K562 (cell line): ENCODE measurements around the gene CDC45. TPM values are rescaled to one million over a fixed set of nuclear protein-coding genes. Genes with fewer than 3 reads are reported as not detected.

Experiments
- ATAC-seq: fragments of 200-7000 bp; cut with Tn5 transposase; 3 replicates; pipeline ENCODE4 v1.9.1; 2020; ENCODE audit warnings: moderate library complexity
- BruUV-seq: library from RNA; stranded (reverse); fragments of 400-500 nt; replicated peaks from 2 replicates; lab custom pipeline; 2021; lab: Mats Ljungman, UMichigan
- CTCF ChIA-PET: fragments of 300-600 bp; formaldehyde crosslinking; extraction: SDS; loops from one replicate; lab custom pipeline; 2021; ENCODE audit warnings: low intra/inter-chr PET ratio; lab: Yijun Ruan, JAX
- POLR2A ChIA-PET: fragments of 300-600, 350-650 bp; sonication (Branson Sonifier 250); formaldehyde crosslinking; extraction: SDS; loops from one replicate; lab custom pipeline; 2021; ENCODE audit warnings: antibody characterized with exemption, inconsistent platforms; lab: Yijun Ruan, JAX
- DNase-seq, 4 experiments: peaks; one replicate each; pipeline versions ENCODE4 v3.0.0 to v3.0.0-alpha.2; 2011 to 2018; ENCODE audit warnings: low spot score in 3 of 4, mixed read lengths in 3 of 4; ENCODE audit errors: extremely low read depth in 1 of 4
- FAIRE-seq: peaks from 2 replicates; lab custom pipeline; 2011; peaks lifted over from hg19 to GRCh38; lab: Jason Lieb, UNC
- H2AFZ ChIP-seq: 2 replicates; pipeline ENCODE4 v1.6.0; 2011; ENCODE audit warnings: low read depth, low read length, control low read depth, inconsistent platforms
- H3K27ac ChIP-seq: fragments of 200-600 bp; 3 replicates; pipeline ENCODE4 v1.8.0; 2011; ENCODE audit warnings: low read depth, mild to moderate bottlenecking, control low read depth, inconsistent platforms, low read length, moderate library complexity, mixed read lengths; ENCODE audit errors: extremely low read depth
- H3K27me3 ChIP-seq, 2 experiments: fragments of 300-600 bp in 1 of 2; 2 replicates in 1 of 2; 3 replicates in 1 of 2; pipeline versions ENCODE4 v1.6.0 to v1.8.0; 2011; ENCODE audit warnings: inconsistent platforms in 2 of 2, low read length in 2 of 2, mild to moderate bottlenecking in 1 of 2, mixed read lengths in 1 of 2, moderate library complexity in 1 of 2; ENCODE audit not compliant: control insufficient read depth in 2 of 2, insufficient read depth in 2 of 2
- H3K36me3 ChIP-seq: fragments of 300-600 bp; 3 replicates; pipeline ENCODE4 v1.8.0; 2011; ENCODE audit warnings: mild to moderate bottlenecking, low read length, inconsistent platforms; ENCODE audit not compliant: control insufficient read depth, insufficient read depth
- H3K4me1 ChIP-seq, 2 experiments: fragments of 200-600 bp in 1 of 2; replicated peaks in 1 of 2; 2 replicates in 1 of 2; 3 replicates in 1 of 2; pipeline versions ENCODE4 v1.5.1 to v1.8.0; 2011; ENCODE audit warnings: inconsistent platforms in 2 of 2, low read length in 2 of 2, mild to moderate bottlenecking in 1 of 2, mixed read lengths in 1 of 2, moderate library complexity in 1 of 2; ENCODE audit not compliant: control insufficient read depth in 2 of 2, insufficient read depth in 2 of 2
- H3K4me2 ChIP-seq: 2 replicates; pipeline ENCODE4 v1.6.1; 2011; ENCODE audit warnings: low read length, control low read depth, inconsistent platforms, mixed read lengths; ENCODE audit not compliant: insufficient read depth
- H3K4me3 ChIP-seq: fragments of 200-600 bp; sonication (generic), shearing (Covaris generic); 2 replicates; pipeline ENCODE4 v1.5.1; 2016; ENCODE audit warnings: control low read depth, inconsistent platforms
- H3K79me2 ChIP-seq: fragments of 200-600 bp; 3 replicates; pipeline ENCODE4 v1.8.0; 2011; ENCODE audit warnings: low read length, inconsistent platforms; ENCODE audit not compliant: control insufficient read depth, insufficient read depth
- H3K9ac ChIP-seq, 2 experiments: 2 replicates each; pipeline versions ENCODE4 v1.6.0 to v1.6.1; 2011; ENCODE audit warnings: low read depth in 2 of 2, low read length in 2 of 2, control low read depth in 1 of 2, inconsistent platforms in 1 of 2, mild to moderate bottlenecking in 1 of 2, mixed read lengths in 1 of 2; ENCODE audit not compliant: insufficient read depth in 1 of 2
- H3K9me1 ChIP-seq: one replicate; pipeline ENCODE4 v1.6.0; 2011; ENCODE audit warnings: inconsistent platforms, mild to moderate bottlenecking, low read length, moderate library complexity; ENCODE audit not compliant: control insufficient read depth, insufficient read depth
- H3K9me3 ChIP-seq: replicated peaks from 2 replicates; pipeline ENCODE4 v1.5.1; 2011; ENCODE audit warnings: low read depth, low read length, inconsistent platforms; ENCODE audit not compliant: control insufficient read depth, insufficient read depth
- H4K20me1 ChIP-seq: replicated peaks from 2 replicates; pipeline ENCODE4 v1.6.1; 2011; ENCODE audit warnings: low read length, inconsistent platforms, mixed read lengths; ENCODE audit not compliant: control insufficient read depth, insufficient read depth
- MEF2D ChIP-seq: conservative IDR thresholded peaks from 2 replicates; pipeline ENCODE4 v1.6.1; 2016; ENCODE audit warnings: low read depth, missing genetic modification characterization, missing compliant biosample characterization
- RFX5 ChIP-seq: IDR thresholded peaks from 2 replicates; pipeline ENCODE4 v1.6.1; 2011; ENCODE audit warnings: low read depth, mild to moderate bottlenecking, improper control_type of control experiment, low read length
- SAFB ChIP-seq: fragments of 200-400 bp; formaldehyde crosslinking; IDR thresholded peaks from 2 replicates; pipeline ENCODE4 v1.6.1; 2017; ENCODE audit warnings: low read depth, low read length, borderline replicate concordance
- STAG1 ChIP-seq: sonication (generic); formaldehyde crosslinking; IDR thresholded peaks from 2 replicates; pipeline ENCODE4 v1.5.0; 2020; ENCODE audit warnings: missing genetic modification reagents, borderline replicate concordance
- ZNF354B ChIP-seq: fragments of 250-450 bp; sonication (Bioruptor Pico); IDR thresholded peaks from 2 replicates; pipeline ENCODE4 v1.4.0; 2020
- WGBS: fragments of 100-300 bp; shearing (Covaris generic); methylation state at CpG from one replicate; pipeline ENCODE4 v1.1.6; 2016; ENCODE audit warnings: low coverage, mixed read lengths; ENCODE audit not compliant: insufficient coverage; ENCODE audit errors: missing lambda C conversion rate; 5-methylcytosine and 5-hydroxymethylcytosine counted together
- in situ Hi-C: fragments of 300-500 bp; cut with MboI; formaldehyde crosslinking; loops from 4 replicates; pipeline ENCODE4 v1.15.0; 2018; ENCODE audit warnings: inconsistent platforms, mixed read lengths
- intact Hi-C: fragments of 100-400 bp; cut with micrococcal nuclease; formaldehyde crosslinking; loops from 2 replicates; pipeline ENCODE4 v1.14.2; 2022
- polyA plus RNA-seq, 8 experiments: library from polyadenylated mRNA; depleted of rRNA in 4 of 8; stranded (reverse) in 5 of 8; unstranded in 3 of 8; fragments of >200 nt; fragmentation: Nextera tagmentation in 2 of 8; fragmentation: Illumina TruSeq in 1 of 8; extraction: Ambion mirVana in 2 of 8; extraction: Trizol in 1 of 8; gene quantifications; 2 replicates each; pipeline versions ENCODE4 v1.2.1 to v1.2.3, GENCODE V29; 2011 to 2014; ENCODE audit warnings: inconsistent platforms in 1 of 8, missing spikeins in 1 of 8
- total RNA-seq, 7 experiments: library from RNA; depleted of rRNA in 6 of 7; stranded (reverse); fragments of >200 nt in 6 of 7; fragmentation: Illumina TruSeq in 2 of 7; extraction: Trizol in 2 of 7; gene quantifications; 2 replicates each; pipeline versions ENCODE4 v1.2.1 to v1.2.3, GENCODE V29; 2011 to 2021; ENCODE audit warnings: low replicate concordance in 1 of 7
- TF ChIP-seq, protein P1 (sequence below): fragments of 450-650 bp; formaldehyde crosslinking; IDR thresholded peaks from 2 replicates; pipeline ENCODE4 v1.4.0; 2020; ENCODE audit warnings: mild to moderate bottlenecking, moderate library complexity
- TF ChIP-seq, protein P2 (sequence below): sonication (generic); formaldehyde crosslinking; IDR thresholded peaks from 2 replicates; pipeline ENCODE4 v1.8.0; 2022; ENCODE audit warnings: mild to moderate bottlenecking, low read depth, missing genetic modification reagents
- TF ChIP-seq, protein P3 (sequence below): fragments of 450-650 bp; IDR thresholded peaks from 2 replicates; pipeline ENCODE4 v1.6.1; 2017; ENCODE audit warnings: antibody characterized with exemption
- TF ChIP-seq, protein P4 (sequence below): fragments of 200-800 bp; sonication (Bioruptor generic); IDR thresholded peaks from 2 replicates; pipeline ENCODE4 v1.6.1; 2017; ENCODE audit warnings: missing genetic modification characterization, missing compliant biosample characterization
- TF ChIP-seq, protein P5 (sequence below): fragments of 250-450 bp; sonication (Bioruptor Pico); IDR thresholded peaks from 2 replicates; pipeline ENCODE4 v1.8.0; 2022; ENCODE audit warnings: moderate library complexity, mild to moderate bottlenecking, inconsistent platforms

CDC45 gene
- total and polyA plus RNA-seq, 9 of the 15 experiments (the other 6 are each of a cell fraction or from before 2014, with no cell fraction given), result 251 to 580 (median 410) TPM

DNA sequence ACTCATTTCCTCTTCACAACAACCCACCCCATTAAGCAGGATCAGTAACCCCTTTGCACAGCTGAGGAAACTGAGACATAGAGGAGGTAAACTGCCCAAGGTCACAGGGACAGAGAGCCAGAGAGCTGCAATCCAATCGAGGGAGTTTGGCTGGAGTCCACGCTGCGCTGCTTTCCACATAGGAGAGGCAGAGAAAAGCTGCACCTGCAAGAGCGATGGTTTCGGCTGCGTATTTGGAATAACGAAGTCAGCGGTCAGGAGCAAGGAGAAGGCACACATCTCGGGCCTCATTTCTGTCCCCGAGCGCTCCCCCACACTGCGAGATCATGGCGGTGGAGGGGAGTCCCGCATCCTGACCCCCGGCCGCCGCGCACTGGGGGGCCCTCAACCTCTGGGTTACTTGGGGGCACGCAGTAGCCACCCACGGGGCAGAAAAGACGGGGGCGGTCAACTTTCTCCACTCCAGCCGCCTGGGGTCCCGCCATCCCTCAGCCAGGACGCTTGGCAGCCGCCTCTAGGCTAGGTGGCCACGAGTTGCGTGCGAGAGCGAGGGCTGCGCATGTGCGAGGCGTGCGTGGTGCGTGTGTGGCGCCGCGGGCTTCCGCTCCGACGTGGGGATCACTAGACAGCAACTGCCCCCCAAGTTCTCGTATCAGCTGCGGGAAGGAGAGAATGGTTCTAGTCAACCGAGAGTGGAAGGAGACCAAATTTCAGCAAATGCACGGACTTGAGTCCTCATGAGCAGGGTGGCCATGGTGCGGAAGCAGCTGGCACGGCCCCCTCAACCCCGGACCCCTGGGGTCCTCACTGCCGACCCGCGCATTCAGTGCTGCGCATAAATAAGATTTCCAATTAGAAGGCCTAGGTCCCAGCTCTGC, 86.8 kb downstream of the CDC45 start:
- no TSS peak for BruUV-seq
- Histone ChIP-seq H3K4me3 (no peak overlapping the region), H3K4me1 (peaks cover 0 to 8% of the 10 kb centered on the region in 2 experiments; a peak in 2 of 5 replicates), H3K9ac (peak overlapping the region in 1 of 2 experiments; percentile 31; a peak in 2 of 4 replicates), H3K4me2 (peak overlapping the region; percentile 43), H3K9me3 (0 out of 2 replicates have a peak, but pooled peaks cover 3% of the 10 kb centered on the region), H3K36me3 (no peaks in the 10 kb centered on the region), H3K27ac (no peak overlapping the region), H3K27me3 (peaks cover 66 to 69% of the 10 kb centered on the region in 2 experiments), H4K20me1 (peaks cover 8% of the 10 kb centered on the region; the same call in 1 of the 2 replicates), H3K9me1 (peaks cover 7% of the 10 kb centered on the region), H3K79me2 (no peaks in the 10 kb centered on the region), H2AFZ (peak overlapping the region; percentile 24; the same call in 1 of the 2 replicates)
- intact Hi-C loops, result no loop called here
- WGBS, result 10% methylated on average over 52 of the region's 52 CpGs
- ATAC-seq (peak; percentile 32), FAIRE-seq (no peak), DNase-seq (peak; percentile 34 to 63 (median 54))
- in situ Hi-C loops, result loop anchor here (25.0 kb wide), 1 partner anchor 1571 kb away; no protein-coding TSS in a partner anchor
- CTCF ChIA-PET, result no interaction called here
- POLR2A ChIA-PET, result interaction anchor here (0.6 to 3.1 kb wide), 12 partner anchors 10 to 357 kb away, joined by 3 to 13 read pairs (median 4); partner anchors contain the start of genes CDC45 and UFD1
- TF ChIP-seq, protein P1, sequence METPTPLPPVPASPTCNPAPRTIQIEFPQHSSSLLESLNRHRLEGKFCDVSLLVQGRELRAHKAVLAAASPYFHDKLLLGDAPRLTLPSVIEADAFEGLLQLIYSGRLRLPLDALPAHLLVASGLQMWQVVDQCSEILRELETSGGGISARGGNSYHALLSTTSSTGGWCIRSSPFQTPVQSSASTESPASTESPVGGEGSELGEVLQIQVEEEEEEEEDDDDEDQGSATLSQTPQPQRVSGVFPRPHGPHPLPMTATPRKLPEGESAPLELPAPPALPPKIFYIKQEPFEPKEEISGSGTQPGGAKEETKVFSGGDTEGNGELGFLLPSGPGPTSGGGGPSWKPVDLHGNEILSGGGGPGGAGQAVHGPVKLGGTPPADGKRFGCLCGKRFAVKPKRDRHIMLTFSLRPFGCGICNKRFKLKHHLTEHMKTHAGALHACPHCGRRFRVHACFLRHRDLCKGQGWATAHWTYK (CRISPR knock-in tag), result peak; percentile 30; the same call in 1 of the 2 replicates
- TF ChIP-seq RFX5, result no peak
- TF ChIP-seq, protein P2, sequence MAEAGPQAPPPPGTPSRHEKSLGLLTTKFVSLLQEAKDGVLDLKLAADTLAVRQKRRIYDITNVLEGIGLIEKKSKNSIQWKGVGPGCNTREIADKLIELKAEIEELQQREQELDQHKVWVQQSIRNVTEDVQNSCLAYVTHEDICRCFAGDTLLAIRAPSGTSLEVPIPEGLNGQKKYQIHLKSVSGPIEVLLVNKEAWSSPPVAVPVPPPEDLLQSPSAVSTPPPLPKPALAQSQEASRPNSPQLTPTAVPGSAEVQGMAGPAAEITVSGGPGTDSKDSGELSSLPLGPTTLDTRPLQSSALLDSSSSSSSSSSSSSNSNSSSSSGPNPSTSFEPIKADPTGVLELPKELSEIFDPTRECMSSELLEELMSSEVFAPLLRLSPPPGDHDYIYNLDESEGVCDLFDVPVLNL, result peak; percentile 56; the same call in 1 of the 2 replicates
- no peak; the same call in 1 of the 2 replicates for TF ChIP-seq STAG1 (CRISPR knock-in tag)
- TF ChIP-seq ZNF354B (CRISPR knock-in tag), result no peak
- TF ChIP-seq, protein P3, sequence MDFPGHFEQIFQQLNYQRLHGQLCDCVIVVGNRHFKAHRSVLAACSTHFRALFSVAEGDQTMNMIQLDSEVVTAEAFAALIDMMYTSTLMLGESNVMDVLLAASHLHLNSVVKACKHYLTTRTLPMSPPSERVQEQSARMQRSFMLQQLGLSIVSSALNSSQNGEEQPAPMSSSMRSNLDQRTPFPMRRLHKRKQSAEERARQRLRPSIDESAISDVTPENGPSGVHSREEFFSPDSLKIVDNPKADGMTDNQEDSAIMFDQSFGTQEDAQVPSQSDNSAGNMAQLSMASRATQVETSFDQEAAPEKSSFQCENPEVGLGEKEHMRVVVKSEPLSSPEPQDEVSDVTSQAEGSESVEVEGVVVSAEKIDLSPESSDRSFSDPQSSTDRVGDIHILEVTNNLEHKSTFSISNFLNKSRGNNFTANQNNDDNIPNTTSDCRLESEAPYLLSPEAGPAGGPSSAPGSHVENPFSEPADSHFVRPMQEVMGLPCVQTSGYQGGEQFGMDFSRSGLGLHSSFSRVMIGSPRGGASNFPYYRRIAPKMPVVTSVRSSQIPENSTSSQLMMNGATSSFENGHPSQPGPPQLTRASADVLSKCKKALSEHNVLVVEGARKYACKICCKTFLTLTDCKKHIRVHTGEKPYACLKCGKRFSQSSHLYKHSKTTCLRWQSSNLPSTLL, result no peak
- TF ChIP-seq, protein P4, sequence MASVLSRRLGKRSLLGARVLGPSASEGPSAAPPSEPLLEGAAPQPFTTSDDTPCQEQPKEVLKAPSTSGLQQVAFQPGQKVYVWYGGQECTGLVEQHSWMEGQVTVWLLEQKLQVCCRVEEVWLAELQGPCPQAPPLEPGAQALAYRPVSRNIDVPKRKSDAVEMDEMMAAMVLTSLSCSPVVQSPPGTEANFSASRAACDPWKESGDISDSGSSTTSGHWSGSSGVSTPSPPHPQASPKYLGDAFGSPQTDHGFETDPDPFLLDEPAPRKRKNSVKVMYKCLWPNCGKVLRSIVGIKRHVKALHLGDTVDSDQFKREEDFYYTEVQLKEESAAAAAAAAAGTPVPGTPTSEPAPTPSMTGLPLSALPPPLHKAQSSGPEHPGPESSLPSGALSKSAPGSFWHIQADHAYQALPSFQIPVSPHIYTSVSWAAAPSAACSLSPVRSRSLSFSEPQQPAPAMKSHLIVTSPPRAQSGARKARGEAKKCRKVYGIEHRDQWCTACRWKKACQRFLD (CRISPR knock-in tag), result 0 out of 2 replicates have a peak, but pooled peaks have one; percentile 41
- no peak for TF ChIP-seq MEF2D (tag)
- TF ChIP-seq, protein P5, sequence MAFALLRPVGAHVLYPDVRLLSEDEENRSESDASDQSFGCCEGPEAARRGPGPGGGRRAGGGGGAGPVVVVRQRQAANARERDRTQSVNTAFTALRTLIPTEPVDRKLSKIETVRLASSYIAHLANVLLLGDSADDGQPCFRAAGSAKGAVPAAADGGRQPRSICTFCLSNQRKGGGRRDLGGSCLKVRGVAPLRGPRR (CRISPR knock-in tag), result no peak
- TF ChIP-seq SAFB, result 0 out of 2 replicates have a peak, but pooled peaks have one; percentile 48
